HCT116 (cell line): ENCODE results near the gene PLOD1. TPM values are rescaled to one million over a fixed set of nuclear protein-coding genes. Genes with fewer than 3 reads are reported as not detected.

Experiments used
- ATAC-seq: fragments of 200-7000 bp; cut with Tn5 transposase; 2 replicates; pipeline ENCODE4 v1.9.1; 2020; ENCODE audit warnings: mild to moderate bottlenecking, moderate library complexity
- BruUV-seq: library from RNA; stranded (reverse); fragments of 400-500 nt; replicated peaks from 2 replicates; lab custom pipeline; 2021; lab: Mats Ljungman, UMichigan
- CTCF ChIA-PET: fragments of 300-600 bp; sonication (Branson Sonifier 250); formaldehyde crosslinking; loops from one replicate; lab custom pipeline; 2021; ENCODE audit warnings: antibody characterized with exemption; lab: Charles Lee
- POLR2A ChIA-PET: fragments of 300-600, 350-600 bp; sonication (Branson Sonifier 250); formaldehyde crosslinking; loops from one replicate; lab custom pipeline; 2021; ENCODE audit warnings: antibody characterized with exemption; lab: Charles Lee
- RAD21 ChIA-PET, 2 experiments: fragments of 300-600 bp; sonication (Branson Sonifier 250); formaldehyde crosslinking; loops; one replicate each; lab custom pipeline; 2023; ENCODE audit warnings: low total read pairs in 2 of 2; ENCODE audit not compliant: uncharacterized antibody in 2 of 2, unreplicated experiment in 2 of 2, low non-redundant PET in 1 of 2; lab: Charles Lee
- DNase-seq: peaks from one replicate; pipeline ENCODE4 v3.0.0-alpha.2; 2010; ENCODE audit warnings: low read depth, low spot score
- H2AFZ ChIP-seq: fragments of 200-600 bp; shearing (Covaris generic), sonication (generic); 2 replicates; pipeline ENCODE4 v1.6.1; 2017; ENCODE audit warnings: low read depth, mixed run types, mixed read lengths, antibody characterized with exemption, low read length; ENCODE audit not compliant: poor library complexity, severe bottlenecking
- H3K27ac ChIP-seq: 2 replicates; pipeline ENCODE4 v1.5.1; 2012; ENCODE audit warnings: low read depth, low read length
- H3K27me3 ChIP-seq: fragments of 200-600 bp; sonication (generic); 2 replicates; pipeline ENCODE4 v1.6.1; 2016; ENCODE audit warnings: mixed run types, low read length, mixed read lengths; ENCODE audit not compliant: insufficient read depth
- H3K36me3 ChIP-seq, 2 experiments: fragments of 200-500 bp in 1 of 2; fragments of 200-600 bp in 1 of 2; sonication (Bioruptor generic) in 1 of 2; sonication (generic) in 1 of 2; 2 replicates each; pipeline versions ENCODE4 v1.5.1 to v1.6.1; 2014 to 2016; ENCODE audit warnings: low read length in 2 of 2, inconsistent platforms in 1 of 2, mixed read lengths in 1 of 2, mixed run types in 1 of 2; ENCODE audit not compliant: insufficient read depth in 2 of 2, control insufficient read depth in 1 of 2
- H3K4me1 ChIP-seq, 2 experiments: fragments of 200-600 bp in 1 of 2; sonication (generic) in 1 of 2; 2 replicates each; pipeline versions ENCODE4 v1.5.1 to v1.6.1; 2012 to 2017; ENCODE audit warnings: low read length in 2 of 2, inconsistent platforms in 1 of 2, mild to moderate bottlenecking in 1 of 2, mixed read lengths in 1 of 2, mixed run types in 1 of 2, moderate library complexity in 1 of 2; ENCODE audit not compliant: insufficient read depth in 2 of 2, control insufficient read depth in 1 of 2
- H3K4me2 ChIP-seq: fragments of 200-600 bp; sonication (generic); 2 replicates; pipeline ENCODE4 v1.6.1; 2017; ENCODE audit warnings: mixed run types, low read length, mixed read lengths
- H3K4me3 ChIP-seq, 2 experiments: fragments of 200-600 bp in 1 of 2; sonication (generic) in 1 of 2; replicated peaks in 1 of 2; 2 replicates each; pipeline ENCODE4 v1.5.1; 2011 to 2016; ENCODE audit warnings: low read length in 2 of 2, control low read depth in 1 of 2, low read depth in 1 of 2, mild to moderate bottlenecking in 1 of 2, mixed read lengths in 1 of 2, mixed run types in 1 of 2
- H3K79me2 ChIP-seq: fragments of 200-600 bp; sonication (generic); 2 replicates; pipeline ENCODE4 v1.6.1; 2017; ENCODE audit warnings: mild to moderate bottlenecking, mixed run types, low read length, moderate library complexity, mixed read lengths; ENCODE audit not compliant: insufficient read depth
- H3K9ac ChIP-seq: fragments of 200-600 bp; sonication (generic); 2 replicates; pipeline ENCODE4 v1.6.1; 2016; ENCODE audit warnings: low read length, mixed read lengths
- H3K9me2 ChIP-seq: fragments of 200-600 bp; sonication (generic), shearing (Covaris generic); 2 replicates; pipeline ENCODE4 v1.6.1; 2017; ENCODE audit warnings: mixed run types, mild to moderate bottlenecking, moderate library complexity; ENCODE audit not compliant: insufficient read depth
- H3K9me3 ChIP-seq, 2 experiments: fragments of 200-500 bp in 1 of 2; fragments of 200-600 bp in 1 of 2; sonication (Bioruptor generic) in 1 of 2; sonication (generic) in 1 of 2; 2 replicates each; pipeline ENCODE4 v1.6.1; 2014 to 2017; ENCODE audit warnings: low read length in 2 of 2, mixed read lengths in 2 of 2, inconsistent platforms in 1 of 2, low read depth in 1 of 2, mild to moderate bottlenecking in 1 of 2, mixed run types in 1 of 2, moderate library complexity in 1 of 2; ENCODE audit not compliant: control insufficient read depth in 1 of 2, insufficient read depth in 1 of 2
- H4K20me1 ChIP-seq: fragments of 200-600 bp; sonication (generic), shearing (Covaris generic); 2 replicates; pipeline ENCODE4 v1.6.1; 2017; ENCODE audit warnings: mixed run types, mild to moderate bottlenecking, moderate library complexity; ENCODE audit not compliant: insufficient read depth
- EGR1 ChIP-seq: IDR thresholded peaks from 2 replicates; pipeline ENCODE4 v1.6.1; 2012; ENCODE audit warnings: low read depth
- EZH2phosphoT487 ChIP-seq: fragments of 200-600 bp; IDR thresholded peaks from 2 replicates; pipeline ENCODE4 v1.6.1; 2018; ENCODE audit warnings: antibody characterized with exemption, borderline replicate concordance
- JUND ChIP-seq: IDR thresholded peaks from 2 replicates; pipeline ENCODE4 v1.6.1; 2012
- RAD21 ChIP-seq: IDR thresholded peaks from 2 replicates; pipeline ENCODE4 v1.6.1; 2012; ENCODE audit warnings: low read depth, mild to moderate bottlenecking
- SIN3A ChIP-seq: IDR thresholded peaks from 2 replicates; pipeline ENCODE4 v1.6.1; 2012; ENCODE audit warnings: low read depth
- SP1 ChIP-seq: IDR thresholded peaks from 2 replicates; pipeline ENCODE4 v1.6.1; 2012; ENCODE audit warnings: low read depth
- SRF ChIP-seq: IDR thresholded peaks from 2 replicates; pipeline ENCODE4 v1.6.1; 2012; ENCODE audit warnings: low read depth
- TCF7L2 ChIP-seq: IDR thresholded peaks from 2 replicates; pipeline ENCODE4 v1.7.0; 2011; ENCODE audit warnings: borderline replicate concordance, inconsistent platforms; ENCODE audit not compliant: insufficient read depth, insufficient read length; ENCODE audit errors: extremely low read depth
- YY1 ChIP-seq: IDR thresholded peaks from 2 replicates; pipeline ENCODE4 v1.6.1; 2011; ENCODE audit warnings: low read length, low read depth, moderate library complexity, mild to moderate bottlenecking; ENCODE audit not compliant: insufficient replicate concordance; ENCODE audit errors: extremely low read depth
- ZFX ChIP-seq: fragments of 450-650 bp; IDR thresholded peaks from 2 replicates; pipeline ENCODE4 v1.6.1; 2017
- intact Hi-C: fragments of 100-400 bp; cut with micrococcal nuclease; formaldehyde crosslinking; loops from 2 replicates; pipeline ENCODE4 v1.10.0; 2022
- total RNA-seq: library from RNA; stranded (reverse); gene quantifications from one replicate; pipeline ENCODE4 v1.2.1, GENCODE V29; 2021; ENCODE audit not compliant: unreplicated experiment
- TF ChIP-seq, protein P1 (sequence below): IDR thresholded peaks from 2 replicates; pipeline ENCODE4 v1.6.1; 2012

The PLOD1 gene
- total RNA-seq, 1 experiment from 2014 or later = 175 TPM

- TF ChIP-seq, protein P1, sequence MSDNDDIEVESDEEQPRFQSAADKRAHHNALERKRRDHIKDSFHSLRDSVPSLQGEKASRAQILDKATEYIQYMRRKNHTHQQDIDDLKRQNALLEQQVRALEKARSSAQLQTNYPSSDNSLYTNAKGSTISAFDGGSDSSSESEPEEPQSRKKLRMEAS = peak; percentile 88
- TF ChIP-seq EZH2phosphoT487 = no peak
- TF ChIP-seq RAD21 = no peak
- TF ChIP-seq SIN3A = peak; percentile 74
- peak; percentile 91 for TF ChIP-seq SP1
These were observed 45.5 kb downstream of the PLOD1 start, which contains the start of gene MFN2 (continued) for GRCh38 chr1:11979851-11980675.

DNA sequence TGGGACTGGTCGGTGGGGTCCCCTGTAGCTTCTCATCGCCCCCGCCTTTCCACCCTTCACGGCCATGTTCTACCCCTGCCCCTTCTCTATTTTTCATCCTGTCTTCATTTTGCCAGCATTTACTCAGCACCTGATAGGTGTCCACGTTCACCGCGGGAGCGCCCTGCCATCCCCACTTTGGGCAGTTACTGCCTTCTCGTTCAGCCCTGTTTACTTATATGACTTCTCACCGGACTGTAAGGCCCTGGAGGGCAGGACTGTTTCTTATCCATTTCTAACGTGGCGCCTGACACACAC lies 46.1 kb downstream of the PLOD1 start:
- ATAC-seq = no peak
- no peaks in the 10 kb centered on the region for H3K9me3 ChIP-seq
- peak overlapping the region; percentile 73 to 83 for H3K4me3 ChIP-seq
- TF ChIP-seq TCF7L2 (no peak), EZH2phosphoT487 (no peak), ZFX (peak; percentile 57; the same call in 1 of the 2 replicates), EGR1 (no peak), SRF (no peak), YY1 (no peak), JUND (no peak)
- ChIA-PET RAD21 (interaction anchor here in 1 of 2 experiments (1.2 kb wide), 1 partner anchor 73 kb away, joined by 4 read pairs; no protein-coding TSS in a partner anchor), POLR2A (interaction anchor here (0.8 to 3.6 kb wide), 5 partner anchors 16 to 113 kb away, joined by 3 to 115 read pairs (median 6); partner anchors contain the start of gene MIIP), CTCF (interaction anchor here (1.0 to 1.3 kb wide), 2 partner anchors 51 to 71 kb away, joined by 5 read pairs; no protein-coding TSS in a partner anchor)
- peaks cover 53% of the 10 kb centered on the region for H3K79me2 ChIP-seq
- H3K36me3 ChIP-seq = peaks cover 22 to 31% of the 10 kb centered on the region in 2 experiments
- no peaks in the 10 kb centered on the region for H3K27me3 ChIP-seq
- intact Hi-C loops = loop anchor here (1.0 to 5.0 kb wide), 2 partner anchors 53 to 72 kb away; partner anchors contain the start of gene KIAA2013
- H3K4me2 ChIP-seq = peak overlapping the region; percentile 82
- no peaks in the 10 kb centered on the region for H4K20me1 ChIP-seq
- H3K4me1 ChIP-seq = peaks cover 21 to 24% of the 10 kb centered on the region in 2 experiments
- peak overlapping the region; percentile 80 for H3K9ac ChIP-seq
- H3K9me2 ChIP-seq = no peaks in the 10 kb centered on the region
- DNase-seq = no peak
- H2AFZ ChIP-seq = no peak overlapping the region
- H3K27ac ChIP-seq = peak overlapping the region; percentile 89
- TSS peak; percentile 48 for BruUV-seq
